ENCODE data around the gene ZFHX2.

The ZFHX2 gene

DNA sequence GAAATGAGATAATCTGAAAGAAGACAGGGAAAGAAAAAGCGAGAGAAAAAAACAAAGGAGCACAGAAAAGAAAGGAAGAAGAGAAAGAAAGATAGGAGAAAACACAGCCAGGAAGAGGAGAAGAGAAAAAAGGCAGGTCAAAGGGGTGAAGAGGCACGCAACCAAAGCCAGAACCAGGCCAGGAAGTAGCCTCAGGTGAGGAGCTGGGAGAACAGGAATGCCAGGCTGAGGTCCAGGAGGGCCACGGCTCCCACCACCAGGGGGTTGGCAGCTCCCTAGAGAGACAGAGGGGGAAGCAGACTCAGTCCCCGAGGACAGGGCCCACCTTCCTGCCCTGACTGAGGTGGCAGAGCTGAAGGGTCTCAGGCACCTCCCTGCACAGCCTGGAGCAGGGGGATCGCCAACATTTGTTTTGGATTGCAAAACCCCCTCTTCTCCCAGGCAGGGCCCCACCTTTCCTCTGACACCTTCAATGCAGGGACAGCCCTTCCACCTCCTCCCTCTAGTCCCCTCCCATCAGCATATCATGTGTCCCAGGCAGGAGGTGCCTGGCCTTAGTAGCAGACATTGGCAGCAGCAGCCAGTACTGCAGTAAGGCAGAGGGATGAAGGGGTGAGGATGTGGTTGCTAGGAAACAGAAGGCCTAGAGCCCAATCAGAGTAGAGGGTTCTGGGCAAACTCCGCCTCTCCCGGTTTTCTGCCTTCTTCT is 18.0 kb upstream of the ZFHX2 start:
- DNase-seq = peak; percentile 59
- H3K36me3 ChIP-seq = no peaks in the 10 kb centered on the region
- no peak overlapping the region for H3K4me3 ChIP-seq (ENCODE audit: low read depth, low read length)
- no peaks in the 10 kb centered on the region for H3K9me3 ChIP-seq
- no peaks in the 10 kb centered on the region for H3K27me3 ChIP-seq
- peaks cover 15% of the 10 kb centered on the region for H3K4me1 ChIP-seq
- TF ChIP-seq, protein P1, sequence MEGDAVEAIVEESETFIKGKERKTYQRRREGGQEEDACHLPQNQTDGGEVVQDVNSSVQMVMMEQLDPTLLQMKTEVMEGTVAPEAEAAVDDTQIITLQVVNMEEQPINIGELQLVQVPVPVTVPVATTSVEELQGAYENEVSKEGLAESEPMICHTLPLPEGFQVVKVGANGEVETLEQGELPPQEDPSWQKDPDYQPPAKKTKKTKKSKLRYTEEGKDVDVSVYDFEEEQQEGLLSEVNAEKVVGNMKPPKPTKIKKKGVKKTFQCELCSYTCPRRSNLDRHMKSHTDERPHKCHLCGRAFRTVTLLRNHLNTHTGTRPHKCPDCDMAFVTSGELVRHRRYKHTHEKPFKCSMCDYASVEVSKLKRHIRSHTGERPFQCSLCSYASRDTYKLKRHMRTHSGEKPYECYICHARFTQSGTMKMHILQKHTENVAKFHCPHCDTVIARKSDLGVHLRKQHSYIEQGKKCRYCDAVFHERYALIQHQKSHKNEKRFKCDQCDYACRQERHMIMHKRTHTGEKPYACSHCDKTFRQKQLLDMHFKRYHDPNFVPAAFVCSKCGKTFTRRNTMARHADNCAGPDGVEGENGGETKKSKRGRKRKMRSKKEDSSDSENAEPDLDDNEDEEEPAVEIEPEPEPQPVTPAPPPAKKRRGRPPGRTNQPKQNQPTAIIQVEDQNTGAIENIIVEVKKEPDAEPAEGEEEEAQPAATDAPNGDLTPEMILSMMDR (IDR thresholded peaks at IDR 0.05; ENCODE audit: low read depth, low read length) = peak; percentile 14; the same call in 1 of the 2 replicates

DNA sequence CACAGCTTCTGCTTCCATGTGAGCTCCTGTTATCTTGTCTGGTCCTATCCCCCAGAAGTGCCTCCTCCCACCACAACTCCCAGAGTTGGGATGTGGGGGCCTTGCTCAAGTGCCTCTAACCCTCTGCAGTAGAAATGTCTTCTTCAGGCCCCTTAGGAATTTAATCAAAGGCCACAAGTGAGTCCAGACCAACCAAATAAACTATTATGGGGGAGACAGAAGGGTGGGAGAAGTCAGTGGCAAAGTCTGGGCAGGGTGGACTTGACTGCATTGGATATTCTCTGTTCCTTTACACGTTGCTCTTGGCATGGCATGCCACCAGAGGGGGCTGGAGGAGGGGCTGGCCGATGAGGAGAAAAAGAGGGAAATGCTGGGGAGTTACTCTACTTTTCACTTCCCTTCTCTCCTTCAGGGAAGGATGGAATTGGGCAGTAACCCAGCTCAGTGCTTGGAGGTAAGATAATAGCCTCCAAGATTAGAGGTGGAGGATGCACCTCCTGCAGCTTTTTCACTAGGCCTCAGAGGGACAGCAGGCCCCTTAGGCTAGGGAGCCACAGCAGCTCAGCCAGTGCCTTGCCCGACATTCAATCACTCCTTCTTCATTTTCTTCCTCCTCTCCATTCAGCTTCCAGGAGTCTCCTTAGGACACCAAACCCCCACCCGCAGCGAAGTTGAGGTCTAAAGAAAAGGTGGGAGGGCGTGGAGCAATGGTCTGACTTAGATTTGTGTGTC is 17.2 kb upstream of the ZFHX2 start:
- H3K4me3 ChIP-seq (ENCODE audit: low read depth, low read length) = no peak overlapping the region
- peaks cover 15% of the 10 kb centered on the region for H3K4me1 ChIP-seq
- TF ChIP-seq, protein P1 (IDR thresholded peaks at IDR 0.05; ENCODE audit: low read depth, low read length) = peak; percentile 73
- H3K9me3 ChIP-seq = no peaks in the 10 kb centered on the region
- H3K36me3 ChIP-seq = no peaks in the 10 kb centered on the region
- no peaks in the 10 kb centered on the region for H3K27me3 ChIP-seq
- DNase-seq = peak; percentile 65

DNA sequence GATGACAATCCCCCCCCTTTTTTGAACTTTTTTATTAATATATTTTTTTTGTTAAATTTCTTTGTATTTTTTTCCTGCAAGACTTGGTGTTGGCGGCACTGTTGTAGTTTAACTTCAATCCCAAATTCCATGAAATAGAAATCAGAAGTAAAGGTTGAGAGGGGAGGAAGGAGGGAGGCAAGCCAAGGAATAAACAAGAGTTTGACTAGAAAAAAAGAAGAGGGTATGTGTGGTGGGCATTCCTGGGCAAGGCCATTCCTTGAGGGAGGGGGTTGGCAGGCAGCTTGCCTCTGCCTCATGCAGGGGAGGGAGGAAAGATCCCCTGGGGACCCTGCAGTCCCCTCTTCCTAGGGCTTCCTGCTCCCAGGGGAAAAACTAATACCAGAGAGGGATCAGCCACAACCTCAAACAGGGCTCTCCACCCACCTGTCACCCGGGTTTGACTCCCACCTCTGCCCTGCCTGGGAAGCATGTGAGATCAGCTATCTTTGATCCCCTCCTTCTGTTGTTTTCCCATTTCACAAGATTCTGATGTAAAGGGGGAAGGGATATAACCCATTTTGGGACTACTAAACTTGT is 16.5 kb upstream of the ZFHX2 start:
- no peak for DNase-seq
- Histone ChIP-seq H3K4me3 (ENCODE audit: low read depth, low read length) (peak overlapping the region; percentile 78), H3K36me3 (no peaks in the 10 kb centered on the region), H3K27me3 (no peaks in the 10 kb centered on the region), H3K4me1 (peaks cover 15% of the 10 kb centered on the region), H3K9me3 (no peaks in the 10 kb centered on the region)
- TF ChIP-seq, protein P1 (IDR thresholded peaks at IDR 0.05; ENCODE audit: low read depth, low read length) = no peak

DNA sequence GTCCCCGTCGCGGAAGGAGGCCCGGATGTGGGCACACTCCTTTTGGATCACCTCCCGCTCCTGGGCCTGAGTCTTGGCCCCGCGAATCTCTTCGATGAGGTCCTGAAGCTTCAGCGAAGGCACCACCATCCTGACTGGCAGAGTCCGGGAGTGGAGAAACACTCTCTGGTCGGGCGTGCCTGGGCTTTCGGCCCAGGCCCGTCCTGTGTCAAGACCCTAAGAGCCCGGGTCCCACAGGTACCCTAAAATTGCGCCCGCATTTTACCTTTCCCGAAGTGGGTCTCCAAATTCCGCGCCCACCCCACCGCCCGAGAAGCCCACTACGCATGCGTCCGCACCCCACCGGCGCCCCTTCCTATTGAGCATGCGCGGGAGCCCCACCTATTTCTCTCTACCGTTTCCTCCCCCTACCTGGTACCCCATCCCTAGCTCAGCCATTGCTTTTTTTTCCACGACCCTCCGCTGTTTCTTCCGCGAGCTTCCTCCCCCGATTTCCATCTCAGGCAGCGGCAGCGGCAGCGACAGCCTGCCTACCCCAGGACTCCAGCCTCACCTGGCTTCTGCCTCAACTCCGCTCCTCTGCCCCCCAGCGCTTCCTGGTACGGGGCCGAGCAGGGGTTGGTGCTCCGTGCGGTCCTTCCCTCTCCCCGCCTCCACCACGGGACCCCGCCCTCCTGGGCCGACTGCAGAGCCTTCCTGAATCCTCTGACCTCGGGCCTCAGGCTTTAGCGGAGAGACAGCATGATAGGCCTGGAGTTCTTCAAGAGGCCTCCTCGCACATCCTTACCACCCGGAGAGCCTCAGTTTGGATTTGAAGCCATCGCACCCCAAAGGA is 15.8 kb upstream of the ZFHX2 start, which contains the start of gene AP1G2:
TSS of gene AP1G2 (minus strand) at position 606 of the 835 bp plus-strand sequence. CDS start at position 129, 477 bp downstream.
- Histone ChIP-seq H3K4me1 (peaks cover 15% of the 10 kb centered on the region), H3K36me3 (no peaks in the 10 kb centered on the region), H3K9me3 (no peaks in the 10 kb centered on the region), H3K27me3 (no peaks in the 10 kb centered on the region), H3K4me3 (ENCODE audit: low read depth, low read length) (peak within 1 kb of the TSS; percentile 78)
- TF ChIP-seq, protein P1 (IDR thresholded peaks at IDR 0.05; ENCODE audit: low read depth, low read length) = no peak
- DNase-seq = peak; percentile 85

DNA sequence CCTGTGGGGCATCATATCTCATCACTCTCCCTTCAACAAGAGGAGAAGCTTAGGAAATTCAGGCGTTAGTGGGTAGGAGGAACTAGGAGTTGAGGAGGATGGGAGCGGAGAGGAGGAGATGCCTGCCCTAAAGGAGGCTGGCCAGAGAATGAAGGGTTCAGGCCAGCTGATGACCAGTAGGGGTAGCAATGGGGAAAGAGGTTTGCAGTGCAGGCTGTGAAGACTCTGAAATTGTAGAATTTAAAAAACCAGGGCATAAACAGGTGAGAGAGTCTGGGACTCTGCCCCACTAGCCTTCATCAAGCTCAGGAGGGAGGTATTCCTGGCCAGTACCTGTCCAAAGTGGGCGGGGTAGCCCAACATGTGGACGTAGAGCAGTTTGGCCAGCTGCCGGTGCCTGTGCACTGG is 15.2 kb upstream of the ZFHX2 start:
- Histone ChIP-seq H3K4me3 (ENCODE audit: low read depth, low read length) (peak overlapping the region; percentile 78), H3K9me3 (no peaks in the 10 kb centered on the region), H3K4me1 (peaks cover 15% of the 10 kb centered on the region), H3K36me3 (no peaks in the 10 kb centered on the region), H3K27me3 (no peaks in the 10 kb centered on the region)
- DNase-seq = no peak
- TF ChIP-seq, protein P1 (IDR thresholded peaks at IDR 0.05; ENCODE audit: low read depth, low read length) = peak; percentile 19; the same call in 1 of the 2 replicates
